ENCODE measurements around the gene RMDN2. TPM values are rescaled to one million over a fixed set of nuclear protein-coding genes. Genes with fewer than 3 reads are reported as not detected.
"Not testable (repeated sequence)": the region's sequence is repeated elsewhere in the genome, so short reads cannot be mapped to it uniquely, and the experiment has no call there.

RMDN2 gene
- total RNA-seq, 4 donors from 2014 or later, result 12.5 to 19.2 (median 14.3) TPM

GRCh38 chr2:37944268-37944667 is 19.2 kb downstream of the RMDN2 start:
- Histone ChIP-seq H3K36me3 (no peaks in the 10 kb centered on the region), H3K9me3 (no peaks in the 10 kb centered on the region), H3K27ac (no peak overlapping the region), H3K4me1 (no peaks in the 10 kb centered on the region), H3K4me3 (no peak overlapping the region), H3K27me3 (no peaks in the 10 kb centered on the region)
- DNase-seq, result no peak
- no peak for TF ChIP-seq POLR2A (IDR thresholded peaks at IDR 0.05)
- TF ChIP-seq CTCF (IDR thresholded peaks at IDR 0.05), result no peak
- intact Hi-C loops (cut with DNase I; ENCODE audit: low total_unique reads), result no loop called here

GRCh38 chr2:37947306-37947705 is 22.2 kb downstream of the RMDN2 start:
- Histone ChIP-seq H3K27ac (no peak overlapping the region), H3K4me1 (no peaks in the 10 kb centered on the region), H3K27me3 (no peaks in the 10 kb centered on the region), H3K36me3 (no peaks in the 10 kb centered on the region), H3K9me3 (no peaks in the 10 kb centered on the region), H3K4me3 (no peak overlapping the region)
- no peak for DNase-seq
- TF ChIP-seq CTCF (IDR thresholded peaks at IDR 0.05) (no peak), POLR2A (IDR thresholded peaks at IDR 0.05) (no peak)
- intact Hi-C loops (cut with DNase I; ENCODE audit: low total_unique reads), result no loop called here

- H3K27ac ChIP-seq; H3K27me3 ChIP-seq; H3K9me3 ChIP-seq; DNase-seq; H3K4me1 ChIP-seq; H3K4me3 ChIP-seq; intact Hi-C loops (cut with DNase I; ENCODE audit: low total_unique reads); H3K36me3 ChIP-seq: not testable (repeated sequence)
Measured at GRCh38 chr2:37962018-37962739, 37.1 kb downstream of the RMDN2 start.

GRCh38 chr2:37962740-37963121 is 37.6 kb downstream of the RMDN2 start:
- H3K27ac ChIP-seq; H3K4me1 ChIP-seq; H3K4me3 ChIP-seq; H3K9me3 ChIP-seq; H3K27me3 ChIP-seq; DNase-seq; H3K36me3 ChIP-seq; intact Hi-C loops (cut with DNase I; ENCODE audit: low total_unique reads): not testable (repeated sequence)

GRCh38 chr2:37963901-37964300 is 38.8 kb downstream of the RMDN2 start:
- H3K36me3 ChIP-seq; H3K27me3 ChIP-seq; H3K9me3 ChIP-seq; H3K27ac ChIP-seq; H3K4me3 ChIP-seq; intact Hi-C loops (cut with DNase I; ENCODE audit: low total_unique reads); DNase-seq; H3K4me1 ChIP-seq: not testable (repeated sequence)

- H3K9me3 ChIP-seq, result no peaks in the 10 kb centered on the region
- no peaks in the 10 kb centered on the region for H3K4me1 ChIP-seq
- no peak for DNase-seq
- peaks cover 0 to 2% of the 10 kb centered on the region in 2 donors for H3K36me3 ChIP-seq
- intact Hi-C loops (cut with DNase I; ENCODE audit: low total_unique reads), result no loop called here
- H3K4me3 ChIP-seq, result no peak overlapping the region
- peaks cover 0 to 3% of the 10 kb centered on the region in 2 donors for H3K27me3 ChIP-seq
- TF ChIP-seq CTCF (IDR thresholded peaks at IDR 0.05), result no peak
- H3K27ac ChIP-seq, result no peak overlapping the region
Measured at GRCh38 chr2:37966326-37966725, 41.2 kb downstream of the RMDN2 start.

- no peaks in the 10 kb centered on the region for H3K4me1 ChIP-seq
- H3K27me3 ChIP-seq, result peaks cover 0 to 1% of the 10 kb centered on the region in 2 donors
- DNase-seq, result no peak
- TF ChIP-seq POLR2A (IDR thresholded peaks at IDR 0.05) (no peak), CTCF (IDR thresholded peaks at IDR 0.05) (no peak)
- peaks cover 0 to 2% of the 10 kb centered on the region in 2 donors for H3K36me3 ChIP-seq
- no peak overlapping the region for H3K4me3 ChIP-seq
- H3K27ac ChIP-seq, result no peak overlapping the region
- H3K9me3 ChIP-seq, result no peaks in the 10 kb centered on the region
- intact Hi-C loops (cut with DNase I; ENCODE audit: low total_unique reads), result no loop called here
Measured at GRCh38 chr2:37969731-37970130, 44.6 kb downstream of the RMDN2 start.

All from uterus (tissue), 4 donors.